A549 (cell line): Measurements from ENCODE around the gene HSPB9.

Source experiments
- TP53 ChIP-seq: fragments of 250-450 bp; sonication (Bioruptor Pico); IDR thresholded peaks from 2 replicates; pipeline ENCODE4 v1.5.0; 2021; ENCODE audit warnings: mild to moderate bottlenecking, moderate library complexity
- TF ChIP-seq, protein P1 (sequence below): fragments of >200 bp; sonication (Bioruptor Twin); formaldehyde crosslinking; IDR thresholded peaks from 3 replicates; pipeline ENCODE4 v1.5.1; 2016
- TF ChIP-seq, protein P2 (sequence below): fragments of 450-650 bp; IDR thresholded peaks from 2 replicates; pipeline ENCODE4 v1.6.1; 2014; ENCODE audit warnings: antibody characterized with exemption

DNA sequence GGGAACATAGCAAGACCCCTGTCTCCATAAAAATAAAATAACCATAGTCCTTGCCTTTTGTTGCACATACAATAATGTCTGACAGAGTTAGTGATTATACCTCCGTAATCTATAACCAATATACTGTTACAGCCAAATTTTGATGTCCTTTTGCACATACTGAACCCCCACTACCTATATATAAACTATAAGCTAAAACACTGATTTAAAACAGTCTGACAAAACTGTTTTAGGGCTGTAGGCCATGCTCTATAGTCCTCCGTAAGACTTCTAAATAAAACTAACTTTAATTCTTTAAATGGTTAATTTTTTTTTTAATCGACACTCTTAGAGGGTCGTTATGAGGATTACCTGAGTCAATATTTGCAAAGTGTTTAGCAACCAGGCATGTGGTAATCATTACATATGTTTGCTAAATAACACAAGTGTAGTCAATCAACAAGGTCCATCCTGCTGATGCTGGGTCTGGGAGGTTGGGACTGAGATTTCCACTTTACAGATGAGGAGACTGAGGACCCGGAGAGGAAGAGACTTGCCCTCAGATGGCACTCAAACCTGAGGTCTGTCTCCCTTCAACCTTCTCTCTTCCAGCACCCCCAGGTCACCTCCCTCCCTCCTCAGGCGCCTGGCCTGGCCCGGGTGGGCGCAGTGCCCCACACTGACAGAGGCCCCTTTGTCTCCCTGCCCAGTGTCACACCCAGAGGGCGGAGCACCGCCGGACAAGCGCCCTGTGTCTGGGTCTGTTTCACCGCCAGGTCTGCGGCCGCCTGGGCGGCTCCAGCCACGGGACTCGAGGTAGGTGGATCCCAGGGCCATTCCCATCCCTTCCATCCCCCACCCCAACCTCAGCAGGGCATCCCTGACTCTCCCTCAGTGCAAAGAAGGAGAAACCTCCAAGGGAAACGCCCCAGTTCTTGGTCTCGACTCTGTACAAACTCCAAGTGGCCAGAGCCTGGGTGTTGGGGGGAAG is 34.6 kb upstream of the HSPB9 start:
- TF ChIP-seq, protein P1, sequence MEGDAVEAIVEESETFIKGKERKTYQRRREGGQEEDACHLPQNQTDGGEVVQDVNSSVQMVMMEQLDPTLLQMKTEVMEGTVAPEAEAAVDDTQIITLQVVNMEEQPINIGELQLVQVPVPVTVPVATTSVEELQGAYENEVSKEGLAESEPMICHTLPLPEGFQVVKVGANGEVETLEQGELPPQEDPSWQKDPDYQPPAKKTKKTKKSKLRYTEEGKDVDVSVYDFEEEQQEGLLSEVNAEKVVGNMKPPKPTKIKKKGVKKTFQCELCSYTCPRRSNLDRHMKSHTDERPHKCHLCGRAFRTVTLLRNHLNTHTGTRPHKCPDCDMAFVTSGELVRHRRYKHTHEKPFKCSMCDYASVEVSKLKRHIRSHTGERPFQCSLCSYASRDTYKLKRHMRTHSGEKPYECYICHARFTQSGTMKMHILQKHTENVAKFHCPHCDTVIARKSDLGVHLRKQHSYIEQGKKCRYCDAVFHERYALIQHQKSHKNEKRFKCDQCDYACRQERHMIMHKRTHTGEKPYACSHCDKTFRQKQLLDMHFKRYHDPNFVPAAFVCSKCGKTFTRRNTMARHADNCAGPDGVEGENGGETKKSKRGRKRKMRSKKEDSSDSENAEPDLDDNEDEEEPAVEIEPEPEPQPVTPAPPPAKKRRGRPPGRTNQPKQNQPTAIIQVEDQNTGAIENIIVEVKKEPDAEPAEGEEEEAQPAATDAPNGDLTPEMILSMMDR: no peak
- TF ChIP-seq, protein P2, sequence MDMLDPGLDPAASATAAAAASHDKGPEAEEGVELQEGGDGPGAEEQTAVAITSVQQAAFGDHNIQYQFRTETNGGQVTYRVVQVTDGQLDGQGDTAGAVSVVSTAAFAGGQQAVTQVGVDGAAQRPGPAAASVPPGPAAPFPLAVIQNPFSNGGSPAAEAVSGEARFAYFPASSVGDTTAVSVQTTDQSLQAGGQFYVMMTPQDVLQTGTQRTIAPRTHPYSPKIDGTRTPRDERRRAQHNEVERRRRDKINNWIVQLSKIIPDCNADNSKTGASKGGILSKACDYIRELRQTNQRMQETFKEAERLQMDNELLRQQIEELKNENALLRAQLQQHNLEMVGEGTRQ: no peak
- TF ChIP-seq TP53 (CRISPR knock-in tag): no peak
